Mucosa of gallbladder (tissue), 1 donor: ENCODE data around the gene DPY19L1. TPM values are rescaled to one million over a fixed set of nuclear protein-coding genes. Genes with fewer than 3 reads are reported as not detected.
"Not testable (repeated sequence)": the region's sequence is repeated elsewhere in the genome, so short reads cannot be mapped to it uniquely, and the experiment has no call there.

Experiments used
- DNase-seq: peaks from one replicate; pipeline ENCODE4 v3.0.0-alpha.2; 2020; ENCODE audit warnings: low spot score
- total RNA-seq: library from RNA; stranded (reverse); gene quantifications from one replicate; pipeline ENCODE4 v1.2.1, GENCODE V29; 2021
- donor health status: DM: no; HTN: no; CAD: no.

The DPY19L1 gene
- total RNA-seq: 25.2 TPM

- DNase-seq: no peak
Observed at GRCh38 chr7:35037211-35037525, at the start of gene DPY19L1. DPY19L1 (minus strand) TSS chr7:35037485; CDS start chr7:35037394, 91 bp downstream.

GRCh38 chr7:35079517-35079916, 42.2 kb upstream of the DPY19L1 start:
- not testable (repeated sequence) for DNase-seq

- not testable (repeated sequence) for DNase-seq
Observed at GRCh38 chr7:35074008-35074407, 36.7 kb upstream of the DPY19L1 start.

- not testable (repeated sequence) for DNase-seq
Observed at GRCh38 chr7:35072950-35073827, 35.9 kb upstream of the DPY19L1 start.

- DNase-seq: not testable (repeated sequence)
Observed at GRCh38 chr7:35069084-35069483, 31.8 kb upstream of the DPY19L1 start.

GRCh38 chr7:35065382-35065781, 28.1 kb upstream of the DPY19L1 start:
- DNase-seq: not testable (repeated sequence)

- DNase-seq: not testable (repeated sequence)
Observed at GRCh38 chr7:35058571-35058970, 21.3 kb upstream of the DPY19L1 start.

- DNase-seq: not testable (repeated sequence)
Observed at GRCh38 chr7:35057505-35058451, 20.5 kb upstream of the DPY19L1 start.

GRCh38 chr7:35055733-35056132, 18.4 kb upstream of the DPY19L1 start:
- DNase-seq: not testable (repeated sequence)

- DNase-seq: not testable (repeated sequence)
Observed at GRCh38 chr7:35053488-35054175, 16.3 kb upstream of the DPY19L1 start.

GRCh38 chr7:35048390-35048789, 11.1 kb upstream of the DPY19L1 start:
- DNase-seq: not testable (repeated sequence)

GRCh38 chr7:35047912-35048305, 10.6 kb upstream of the DPY19L1 start:
- not testable (repeated sequence) for DNase-seq

- DNase-seq: not testable (repeated sequence)
Observed at GRCh38 chr7:35047263-35047911, 10.1 kb upstream of the DPY19L1 start.

- not testable (repeated sequence) for DNase-seq
Observed at GRCh38 chr7:35043301-35043700, 6.0 kb upstream of the DPY19L1 start.

- DNase-seq: no peak
Observed at GRCh38 chr7:35040906-35041305, 3.6 kb upstream of the DPY19L1 start.

GRCh38 chr7:35039343-35039742, 2.1 kb upstream of the DPY19L1 start:
- no peak for DNase-seq

GRCh38 chr7:35038354-35038753, 1.1 kb upstream of the DPY19L1 start:
- DNase-seq: no peak

GRCh38 chr7:35037526-35038341, 449 bp upstream of the DPY19L1 start:
- peak; percentile 95 for DNase-seq

- peak; percentile 51 for DNase-seq
Observed at GRCh38 chr7:35036361-35037171, 719 bp downstream of the DPY19L1 start.
